ENCODE results near the gene ZCCHC9.

DNA sequence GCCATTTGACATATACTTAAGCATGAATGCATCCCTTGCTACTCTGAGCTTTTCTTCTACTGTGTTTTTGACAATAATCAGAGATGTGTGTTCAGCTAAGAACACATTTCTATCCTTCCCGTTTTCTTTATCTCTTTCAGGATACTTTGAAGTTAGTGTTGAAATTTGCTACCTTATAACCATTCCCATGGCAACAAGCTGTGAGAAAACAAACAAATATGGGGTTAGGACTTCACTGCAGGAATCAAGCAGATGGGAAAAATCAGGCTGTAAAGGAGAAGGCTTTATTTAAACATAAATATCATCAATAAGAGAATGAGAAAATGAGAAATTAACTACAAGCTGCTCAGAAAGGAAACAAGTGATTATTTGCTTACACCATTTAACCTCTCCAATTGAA is 35.2 kb downstream of the ZCCHC9 start:
- TF ChIP-seq POLR2A (IDR thresholded peaks at IDR 0.05) = no peak
- TF ChIP-seq CTCF (IDR thresholded peaks at IDR 0.05) = no peak

All from lower leg skin (tissue), 3 donors.